MCF 10A (cell line): Measurements from ENCODE around the gene PLEKHH3. TPM values are rescaled to one million over a fixed set of nuclear protein-coding genes. Genes with fewer than 3 reads are reported as not detected.
A peak's percentile ranks its signal among the peaks of the same experiment; 100 is the strongest.

Experiments
- BruUV-seq: library from RNA; stranded (reverse); fragments of 400-500 nt; replicated peaks from 2 replicates; lab custom pipeline; 2021; lab: Mats Ljungman, UMichigan
- CTCF ChIA-PET: fragments of 300-600 bp; sonication (Branson Sonifier 250); formaldehyde crosslinking; extraction: SDS; loops from one replicate; lab custom pipeline; 2021; ENCODE audit warnings: antibody characterized with exemption, inconsistent platforms; lab: Yijun Ruan, JAX
- POLR2A ChIA-PET: fragments of 300-600, 350-650 bp; sonication (Branson Sonifier 250); formaldehyde crosslinking; extraction: SDS; loops from one replicate; lab custom pipeline; 2020; ENCODE audit warnings: antibody characterized with exemption, inconsistent platforms; lab: Yijun Ruan, JAX
- DNase-seq: peaks from one replicate; pipeline ENCODE4 v3.0.0-alpha.2; 2018; ENCODE audit not compliant: unreplicated experiment
- H3K27ac Mint-ChIP-seq: one replicate; pipeline ENCODE4 v1.8.0; 2022; ENCODE audit warnings: mild to moderate bottlenecking, low read depth, mixed read lengths; ENCODE audit not compliant: unreplicated experiment
- H3K27me3 Mint-ChIP-seq: one replicate; pipeline ENCODE4 v1.8.0; 2022; ENCODE audit warnings: mixed read lengths; ENCODE audit not compliant: insufficient read depth, unreplicated experiment
- H3K36me3 Mint-ChIP-seq: one replicate; pipeline ENCODE4 v1.8.0; 2022; ENCODE audit warnings: mild to moderate bottlenecking, moderate library complexity, mixed read lengths; ENCODE audit not compliant: insufficient read depth, unreplicated experiment
- H3K4me1 Mint-ChIP-seq: one replicate; pipeline ENCODE4 v1.8.0; 2022; ENCODE audit warnings: mixed read lengths; ENCODE audit not compliant: insufficient read depth, unreplicated experiment
- H3K4me3 Mint-ChIP-seq: one replicate; pipeline ENCODE4 v1.8.0; 2022; ENCODE audit warnings: mild to moderate bottlenecking, moderate library complexity, mixed read lengths; ENCODE audit not compliant: unreplicated experiment
- H3K9me3 Mint-ChIP-seq: one replicate; pipeline ENCODE4 v1.8.0; 2022; ENCODE audit warnings: mixed read lengths; ENCODE audit not compliant: unreplicated experiment
- CTCF ChIP-seq: fragments of 200-600 bp; IDR thresholded peaks from one replicate; pipeline ENCODE4 v1.8.0; 2022; ENCODE audit warnings: antibody characterized with exemption, mild to moderate bottlenecking; ENCODE audit not compliant: unreplicated experiment
- intact Hi-C: fragments of 100-400 bp; cut with micrococcal nuclease; formaldehyde crosslinking; loops from 2 replicates; pipeline ENCODE4 v1.14.1; 2022
- total RNA-seq: library from RNA; stranded (reverse); gene quantifications from 2 replicates; pipeline ENCODE4 v1.2.3, GENCODE V29; 2022

The PLEKHH3 gene
- total RNA-seq, 1 experiment from 2014 or later, result 12.5 TPM

- Mint-ChIP-seq H3K27me3 (no peaks in the 10 kb centered on the region), H3K36me3 (peaks cover 47% of the 10 kb centered on the region), H3K9me3 (no peaks in the 10 kb centered on the region), H3K4me3 (no peak overlapping the region), H3K4me1 (peaks cover 28% of the 10 kb centered on the region), H3K27ac (no peak overlapping the region)
- no peak for DNase-seq
- no TSS peak for BruUV-seq
- no peak for TF ChIP-seq CTCF
- POLR2A ChIA-PET, result interaction anchor here (0.6 to 10.9 kb wide), 9 partner anchors 12 to 160 kb away, joined by 4 to 158 read pairs (median 11); partner anchors contain the start of genes PSMC3IP, RETREG3, TUBG1 and TUBG2
- CTCF ChIA-PET, result interaction anchor here (1.5 to 3.4 kb wide), 2 partner anchors 50 to 95 kb away, joined by 3 to 13 read pairs; partner anchors contain the start of gene PSMC3IP
- intact Hi-C loops, result no loop called here
Observed at GRCh38 chr17:42673266-42673884, 3.4 kb downstream of the PLEKHH3 start.

GRCh38 chr17:42672038-42672437, 4.8 kb downstream of the PLEKHH3 start:
- Mint-ChIP-seq H3K9me3 (no peaks in the 10 kb centered on the region), H3K4me1 (peaks cover 38% of the 10 kb centered on the region), H3K36me3 (peaks cover 47% of the 10 kb centered on the region), H3K4me3 (peak overlapping the region; percentile 25), H3K27ac (no peak overlapping the region), H3K27me3 (no peaks in the 10 kb centered on the region)
- BruUV-seq, result no TSS peak
- TF ChIP-seq CTCF, result no peak
- POLR2A ChIA-PET, result interaction anchor here (0.6 to 10.9 kb wide), 11 partner anchors 10 to 136 kb away, joined by 3 to 158 read pairs (median 5); partner anchors contain the start of genes EZH1, NAGLU, PSMC3IP and RETREG3
- CTCF ChIA-PET, result interaction anchor here (0.7 to 3.4 kb wide), 5 partner anchors 45 to 94 kb away, joined by 3 to 13 read pairs (median 3); partner anchors contain the start of gene PSMC3IP
- intact Hi-C loops, result no loop called here
- DNase-seq, result peak; percentile 27

- intact Hi-C loops, result no loop called here
- H3K9me3 Mint-ChIP-seq, result no peaks in the 10 kb centered on the region
- peak overlapping the region; percentile 25 for H3K4me3 Mint-ChIP-seq
- ChIA-PET CTCF (interaction anchor here (0.7 to 3.4 kb wide), 6 partner anchors 44 to 103 kb away, joined by 3 to 13 read pairs (median 4); partner anchors contain the start of gene PSMC3IP), POLR2A (interaction anchor here (1.1 to 10.9 kb wide), 8 partner anchors 9 to 93 kb away, joined by 3 to 158 read pairs (median 7); partner anchors contain the start of genes EZH1, PSMC3IP, RETREG3 and TUBG1)
- no TSS peak for BruUV-seq
- no peak for DNase-seq
- TF ChIP-seq CTCF, result no peak
- H3K36me3 Mint-ChIP-seq, result peaks cover 50% of the 10 kb centered on the region
- peaks cover 42% of the 10 kb centered on the region for H3K4me1 Mint-ChIP-seq
- no peaks in the 10 kb centered on the region for H3K27me3 Mint-ChIP-seq
- no peak overlapping the region for H3K27ac Mint-ChIP-seq
Observed at GRCh38 chr17:42670789-42671657, 5.8 kb downstream of the PLEKHH3 start.
